Measurements from ENCODE around the gene AGMO.

GRCh38 chr7:15397922-15398760 is 163.7 kb downstream of the AGMO start:
- TF ChIP-seq CTCF (conservative IDR thresholded peaks at IDR 0.05 in 1 of 2, IDR thresholded peaks at IDR 0.05 in 1 of 2; ENCODE audit: extremely low read depth in 1 of 2, insufficient read depth in 1 of 2, low read depth in 1 of 2, low read length in 2 of 2) = no peak
- no peak for TF ChIP-seq EZH2 (IDR thresholded peaks at IDR 0.05; ENCODE audit: borderline replicate concordance, low read length)
